Naive thymus-derived CD8-positive, alpha-beta T cell (primary cell): ENCODE measurements around the gene SH3GLB1. TPM values are rescaled to one million over a fixed set of nuclear protein-coding genes. Genes with fewer than 3 reads are reported as not detected.

ENCODE experiments used
- ATAC-seq, 2 donors: fragments of 150-1000 bp; cut with Tn5 transposase in 1 of 2; sonication (Bioruptor Pico), chemical (Tn5 transposase) in 1 of 2; 1 replicate in 1 of 2; 2 replicates in 1 of 2; pipeline ENCODE4 v1.10.0; 2021; ENCODE audit warnings: mild to moderate bottlenecking in 2 of 2, moderate library complexity in 2 of 2
- POLR2A ChIA-PET: fragments of 350-600 bp; sonication (Branson Sonifier 250); formaldehyde crosslinking; loops from one replicate; lab custom pipeline; 2021; ENCODE audit warnings: antibody characterized with exemption; lab: Charles Lee
- DNase-seq, 10 donors: peaks; one replicate each; pipeline versions ENCODE4 v3.0.0 to v3.0.0-alpha.2; 2020 to 2022
- H3K27ac Mint-ChIP-seq, 10 donors: one replicate each; pipeline ENCODE4 v1.8.0; 2020 to 2022; ENCODE audit warnings: mild to moderate bottlenecking in 10 of 10, mixed read lengths in 10 of 10, moderate library complexity in 4 of 10, inconsistent platforms in 1 of 10
- H3K27me3 Mint-ChIP-seq, 5 donors: one replicate each; pipeline ENCODE4 v1.8.0; 2021 to 2022; ENCODE audit warnings: mixed read lengths in 5 of 5
- H3K36me3 Mint-ChIP-seq, 3 donors: one replicate each; pipeline ENCODE4 v1.8.0; 2020 to 2022; ENCODE audit warnings: mixed read lengths in 3 of 3, mild to moderate bottlenecking in 2 of 3, inconsistent platforms in 1 of 3
- H3K4me1 Mint-ChIP-seq, 4 donors: one replicate each; pipeline ENCODE4 v1.8.0; 2021 to 2022; ENCODE audit warnings: mixed read lengths in 4 of 4
- H3K4me3 Mint-ChIP-seq, 10 donors: one replicate each; pipeline ENCODE4 v1.8.0; 2020 to 2022; ENCODE audit warnings: mild to moderate bottlenecking in 10 of 10, mixed read lengths in 10 of 10, moderate library complexity in 6 of 10, inconsistent platforms in 1 of 10
- H3K9me3 Mint-ChIP-seq, 9 donors: one replicate each; pipeline ENCODE4 v1.8.0; 2020 to 2022; ENCODE audit warnings: mixed read lengths in 9 of 9, mild to moderate bottlenecking in 3 of 9, inconsistent platforms in 1 of 9, moderate library complexity in 1 of 9
- polyA plus RNA-seq, 3 donors: library from polyadenylated mRNA; unstranded; fragments of 300-500 nt; fragmentation: Illumina TruSeq; gene quantifications; one replicate each; pipeline ENCODE4 v1.2.3, GENCODE V29; 2021
- total RNA-seq, 8 experiments: library from RNA in 2 of 8; stranded (reverse) in 2 of 8; gene quantifications; one replicate each; pipeline ENCODE4 v1.2.3 and lab custom pipeline; 2021 to 2026

The SH3GLB1 gene
- total and polyA plus RNA-seq, 5 experiments from 2014 or later: 21.5 to 50.0 (median 29.8) TPM

GRCh38 chr1:86779308-86780191 lies 75.2 kb downstream of the SH3GLB1 start:
- peaks cover 0 to 4% (median 0%) of the 10 kb centered on the region in 4 donors for H3K4me1 Mint-ChIP-seq
- peaks cover 0 to 9% (median 6%) of the 10 kb centered on the region in 9 donors for H3K9me3 Mint-ChIP-seq
- peaks cover 0 to 13% (median 12%) of the 10 kb centered on the region in 3 donors for H3K36me3 Mint-ChIP-seq
- H3K4me3 Mint-ChIP-seq: no peak overlapping the region
- POLR2A ChIA-PET: no interaction called here
- DNase-seq: no peak
- H3K27me3 Mint-ChIP-seq: no peaks in the 10 kb centered on the region
- ATAC-seq: no peak
- no peak overlapping the region for H3K27ac Mint-ChIP-seq

- Mint-ChIP-seq H3K27me3 (no peaks in the 10 kb centered on the region), H3K4me1 (no peaks in the 10 kb centered on the region), H3K9me3 (peaks cover 0 to 9% (median 6%) of the 10 kb centered on the region in 9 donors), H3K27ac (no peak overlapping the region), H3K4me3 (no peak overlapping the region), H3K36me3 (peaks cover 0 to 13% (median 12%) of the 10 kb centered on the region in 3 donors)
- POLR2A ChIA-PET: no interaction called here
- DNase-seq (no peak), ATAC-seq (no peak)
Measured at GRCh38 chr1:86782482-86782881, 78.1 kb downstream of the SH3GLB1 start.

DNA sequence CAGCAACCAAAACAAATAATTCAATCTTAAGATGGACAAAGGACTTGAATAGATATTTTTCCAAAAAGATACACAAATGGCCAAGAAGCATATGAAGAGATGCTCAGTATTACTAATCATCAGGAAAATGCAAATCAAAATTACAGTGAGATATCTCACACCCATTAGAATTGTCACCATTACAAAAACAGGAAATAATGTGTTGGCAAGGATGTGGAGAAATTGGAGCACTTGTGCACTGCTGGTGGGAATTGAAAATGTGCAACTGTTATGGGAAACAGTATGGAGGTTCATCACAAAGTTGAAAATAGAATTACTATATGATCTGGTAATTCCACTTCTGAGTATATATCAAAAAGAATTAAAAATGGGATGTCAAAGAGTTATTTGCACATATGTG lies 83.2 kb downstream of the SH3GLB1 start:
- H3K4me1 Mint-ChIP-seq: peaks cover 0 to 6% (median 0%) of the 10 kb centered on the region in 4 donors
- H3K4me3 Mint-ChIP-seq: no peak overlapping the region
- peaks cover 0 to 3% (median 0%) of the 10 kb centered on the region in 3 donors for H3K36me3 Mint-ChIP-seq
- DNase-seq: no peak
- POLR2A ChIA-PET: interaction anchor here (0.6 kb wide), 1 partner anchor 9 kb away, joined by 3 read pairs; no protein-coding TSS in a partner anchor
- no peak overlapping the region for H3K27ac Mint-ChIP-seq
- peaks cover 0 to 2% (median 0%) of the 10 kb centered on the region in 9 donors for H3K9me3 Mint-ChIP-seq
- no peaks in the 10 kb centered on the region for H3K27me3 Mint-ChIP-seq
- no peak for ATAC-seq

- no peak for ATAC-seq
- Mint-ChIP-seq H3K4me1 (peaks cover 0 to 6% (median 0%) of the 10 kb centered on the region in 4 donors), H3K36me3 (peaks cover 0 to 3% (median 0%) of the 10 kb centered on the region in 3 donors), H3K9me3 (peaks cover 0 to 2% (median 0%) of the 10 kb centered on the region in 9 donors), H3K4me3 (no peak overlapping the region), H3K27me3 (no peaks in the 10 kb centered on the region), H3K27ac (no peak overlapping the region)
- POLR2A ChIA-PET: no interaction called here
- no peak for DNase-seq
Measured at GRCh38 chr1:86788300-86789206, 84.2 kb downstream of the SH3GLB1 start.

DNA sequence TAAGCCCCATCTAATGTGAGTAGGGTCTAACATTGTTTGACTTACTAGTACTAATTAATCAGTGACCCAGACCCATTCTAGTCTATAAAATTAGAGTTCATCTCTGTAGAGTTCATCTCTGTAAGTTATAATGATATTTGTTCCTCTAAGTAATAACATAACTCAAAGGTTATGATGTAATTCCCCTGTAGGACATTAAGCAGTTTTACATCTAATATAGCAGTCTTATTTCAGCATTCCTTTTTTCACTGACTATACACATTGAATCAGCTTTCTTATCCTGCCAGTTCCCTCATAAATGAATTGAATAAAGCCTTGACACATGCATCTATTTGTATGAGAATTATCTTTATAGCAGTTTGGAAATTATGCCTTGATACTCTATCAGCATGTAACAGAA lies 90.9 kb downstream of the SH3GLB1 start:
- no peaks in the 10 kb centered on the region for H3K9me3 Mint-ChIP-seq
- H3K27ac Mint-ChIP-seq: no peak overlapping the region
- peaks cover 0 to 9% (median 1%) of the 10 kb centered on the region in 4 donors for H3K4me1 Mint-ChIP-seq

More for the DNA sequence above, 90.9 kb downstream of the SH3GLB1 start:
- Mint-ChIP-seq H3K27me3 (no peaks in the 10 kb centered on the region), H3K4me3 (no peak overlapping the region), H3K36me3 (no peaks in the 10 kb centered on the region)
- POLR2A ChIA-PET: no interaction called here
- DNase-seq (no peak), ATAC-seq (no peak)

Other genes with a start within 250 kb of the SH3GLB1 start
- gene CLCA1, start 235.6 kb upstream of the SH3GLB1 start, total RNA-seq: not detected
- not detected for gene CLCA1, start 235.6 kb upstream of the SH3GLB1 start, polyA plus RNA-seq
- under 1 TPM in 1 of 2 experiments, not detected in 1; 0.11 TPM for gene CLCA4, start 157.5 kb upstream of the SH3GLB1 start, total RNA-seq
- not detected for gene CLCA4, start 157.5 kb upstream of the SH3GLB1 start, polyA plus RNA-seq
- 100 to 1,000 TPM; 157 to 166 TPM for gene SELENOF, start 209.6 kb downstream of the SH3GLB1 start, total RNA-seq
- 100 to 1,000 TPM; 289 to 369 (median 328) TPM for gene SELENOF, start 209.6 kb downstream of the SH3GLB1 start, polyA plus RNA-seq
- gene HS2ST1, start 210.1 kb downstream of the SH3GLB1 start, total RNA-seq: 10 to 100 TPM; 13.4 to 14.4 TPM
- 10 to 100 TPM in 1 of 3 donors, 1 to 10 TPM in 2; 7.1 to 10.6 (median 8.3) TPM for gene HS2ST1, start 210.1 kb downstream of the SH3GLB1 start, polyA plus RNA-seq